Left ventricle myocardium superior (tissue), 1 donor: ENCODE data around the gene C19orf25. TPM values are rescaled to one million over a fixed set of nuclear protein-coding genes. Genes with fewer than 3 reads are reported as not detected.
"Not testable (repeated sequence)": the region's sequence is repeated elsewhere in the genome, so short reads cannot be mapped to it uniquely, and the experiment has no call there.

Experiments
- ATAC-seq: fragments of 200-7000 bp; cut with Tn5 transposase; one replicate; pipeline ENCODE4 v1.9.1; 2020; ENCODE audit warnings: mild to moderate bottlenecking, moderate library complexity
- DNase-seq: peaks from one replicate; pipeline ENCODE4 v3.0.0-alpha.2; 2020
- intact Hi-C: fragments of 100-400 bp; cut with micrococcal nuclease; formaldehyde crosslinking; loops from one replicate; pipeline ENCODE4 v1.11.0; 2022
- total RNA-seq: library from RNA; stranded (reverse); fragmentation: NEBNext Ultra II Directional; extraction: Animal tissue kit (Norgen Biotek cat#: 25700); gene quantifications from one replicate; pipeline ENCODE4 v1.2.1, GENCODE V29; 2021
- donor health status: DM: no; HTN: yes; CAD: no; lungs with severe emphysema.

C19orf25 gene
- total RNA-seq, 1 donor from 2014 or later: 16.2 TPM

GRCh38 chr19:1501200-1501595 is 22.2 kb upstream of the C19orf25 start:
- ATAC-seq: no peak
- intact Hi-C loops: no loop called here
- no peak for DNase-seq

GRCh38 chr19:1499231-1499630 is 20.2 kb upstream of the C19orf25 start:
- intact Hi-C loops, ATAC-seq, DNase-seq: not testable (repeated sequence)

- no peak for ATAC-seq
- DNase-seq: no peak
- intact Hi-C loops: no loop called here
Observed at GRCh38 chr19:1497578-1498235, 18.7 kb upstream of the C19orf25 start.

- DNase-seq (no peak), ATAC-seq (no peak)
- intact Hi-C loops: no loop called here
Observed at GRCh38 chr19:1496714-1497577, 17.9 kb upstream of the C19orf25 start.

- no peak for ATAC-seq
- DNase-seq: no peak
- intact Hi-C loops: no loop called here
Observed at GRCh38 chr19:1495799-1496713, 17.0 kb upstream of the C19orf25 start.

- no peak for DNase-seq
Observed at GRCh38 chr19:1495051-1495798, 16.2 kb upstream of the C19orf25 start.

GRCh38 chr19:1494115-1494815 is 15.2 kb upstream of the C19orf25 start:
- no peak for ATAC-seq
- intact Hi-C loops: no loop called here
- DNase-seq: no peak

More at GRCh38 chr19:1495051-1495798, 16.2 kb upstream of the C19orf25 start:
- no peak for ATAC-seq
- intact Hi-C loops: no loop called here

- intact Hi-C loops: no loop called here
- no peak for ATAC-seq
- DNase-seq: no peak
Observed at GRCh38 chr19:1492474-1493006, 13.5 kb upstream of the C19orf25 start.

GRCh38 chr19:1491849-1492170 is 12.8 kb upstream of the C19orf25 start:
- intact Hi-C loops: no loop called here
- peak; percentile 35 for DNase-seq
- no peak for ATAC-seq

GRCh38 chr19:1491114-1491848 is 12.3 kb upstream of the C19orf25 start, which contains the start of gene REEP6:
Gene REEP6, plus strand, starts transcription at chr19:1491181. Its CDS starts 89 bp downstream, at chr19:1491270.
- DNase-seq (no peak), ATAC-seq (no peak)
- intact Hi-C loops: no loop called here

GRCh38 chr19:1490311-1491113 is 11.5 kb upstream of the C19orf25 start, which contains the start of gene PCSK4:
Gene PCSK4, minus strand, starts transcription at chr19:1490350. Its CDS starts 4 bp downstream, at chr19:1490346.
- DNase-seq: peak; percentile 98
- ATAC-seq: peak; percentile 92
- intact Hi-C loops: no loop called here

GRCh38 chr19:1489463-1490310 is 10.7 kb upstream of the C19orf25 start:
- ATAC-seq (no peak), DNase-seq (peak; percentile 48)
- intact Hi-C loops: no loop called here

GRCh38 chr19:1488282-1488601 is 9.2 kb upstream of the C19orf25 start:
- intact Hi-C loops: no loop called here
- no peak for DNase-seq
- no peak for ATAC-seq

- ATAC-seq (no peak), DNase-seq (peak; percentile 30)
- intact Hi-C loops: no loop called here
Observed at GRCh38 chr19:1487576-1488281, 8.7 kb upstream of the C19orf25 start.
